ENCODE results near the gene MAML2.

The MAML2 gene

GRCh38 chr11:95993438-95994298 is 349.3 kb downstream of the MAML2 start:
- no peak for DNase-seq (ENCODE audit: low read depth in 1 of 2, low spot score in 1 of 2)

GRCh38 chr11:95991545-95991944 is 351.4 kb downstream of the MAML2 start:
- no peak for DNase-seq (ENCODE audit: low read depth in 1 of 2, low spot score in 1 of 2)

DNA sequence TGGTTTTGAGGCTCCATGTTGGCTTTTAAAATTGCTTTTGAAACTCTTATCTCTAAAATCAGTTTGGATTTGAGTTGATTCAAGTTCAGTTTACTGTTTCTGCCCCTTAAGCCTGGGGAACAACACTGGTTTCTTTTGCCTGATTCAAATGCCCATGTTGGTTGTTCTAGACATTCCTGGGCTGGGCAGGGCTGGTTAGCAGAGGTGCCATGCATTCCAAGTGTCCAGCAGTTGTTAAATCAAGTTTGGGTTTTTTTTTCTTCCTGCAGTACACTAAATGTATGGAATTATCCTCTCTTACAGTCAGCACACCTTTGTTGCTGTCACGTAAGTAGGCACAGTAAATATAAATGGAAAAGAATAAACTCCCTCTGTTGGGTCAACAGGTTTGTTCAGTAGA is 351.9 kb downstream of the MAML2 start:
- DNase-seq (ENCODE audit: low read depth in 1 of 2, low spot score in 1 of 2): no peak

DNA sequence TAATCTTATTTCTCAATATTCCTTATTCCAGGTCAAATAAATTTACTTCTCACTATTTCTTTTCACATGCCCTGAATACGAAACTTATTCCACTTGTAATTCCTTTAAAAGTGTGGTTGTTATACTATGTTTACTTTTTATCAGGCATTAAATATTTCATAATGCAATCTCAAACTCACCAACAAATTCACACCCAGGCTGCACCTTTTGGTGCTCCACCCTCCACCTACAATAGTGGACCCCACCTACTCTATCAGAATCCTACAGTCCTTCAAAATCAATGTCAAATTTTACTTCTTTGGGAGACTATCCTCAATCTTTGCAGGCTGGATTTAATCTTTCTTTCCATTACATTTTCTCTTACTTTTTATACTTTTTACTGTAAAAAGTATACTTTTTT is 353.2 kb downstream of the MAML2 start:
- DNase-seq (ENCODE audit: low read depth in 1 of 2, low spot score in 1 of 2): no peak

DNA sequence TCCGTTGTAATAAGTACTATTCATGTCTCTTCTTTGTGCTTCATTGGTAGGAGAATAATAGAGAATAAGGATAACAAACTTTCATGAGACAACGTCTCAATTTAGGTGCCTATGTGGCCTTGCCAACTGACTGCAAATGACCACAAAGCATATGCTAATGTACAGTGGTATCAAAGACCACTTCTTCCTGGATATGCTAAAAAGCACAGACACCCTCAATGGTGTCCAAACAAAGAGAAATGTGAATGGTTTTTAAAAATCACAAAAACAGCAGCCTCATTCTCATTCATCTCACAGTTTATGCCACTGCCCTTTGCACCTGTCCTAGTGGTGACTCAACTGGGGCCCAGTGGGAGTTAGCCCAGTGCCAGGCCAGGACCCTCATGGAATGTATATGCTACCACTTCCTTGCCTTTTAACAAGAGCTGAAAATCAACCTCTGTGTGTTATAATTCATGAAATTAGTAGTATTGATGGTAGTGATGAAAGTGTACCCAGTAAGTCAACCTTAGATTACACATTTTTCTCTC is 353.9 kb downstream of the MAML2 start:
- DNase-seq (ENCODE audit: low read depth in 1 of 2, low spot score in 1 of 2): no peak

DNA sequence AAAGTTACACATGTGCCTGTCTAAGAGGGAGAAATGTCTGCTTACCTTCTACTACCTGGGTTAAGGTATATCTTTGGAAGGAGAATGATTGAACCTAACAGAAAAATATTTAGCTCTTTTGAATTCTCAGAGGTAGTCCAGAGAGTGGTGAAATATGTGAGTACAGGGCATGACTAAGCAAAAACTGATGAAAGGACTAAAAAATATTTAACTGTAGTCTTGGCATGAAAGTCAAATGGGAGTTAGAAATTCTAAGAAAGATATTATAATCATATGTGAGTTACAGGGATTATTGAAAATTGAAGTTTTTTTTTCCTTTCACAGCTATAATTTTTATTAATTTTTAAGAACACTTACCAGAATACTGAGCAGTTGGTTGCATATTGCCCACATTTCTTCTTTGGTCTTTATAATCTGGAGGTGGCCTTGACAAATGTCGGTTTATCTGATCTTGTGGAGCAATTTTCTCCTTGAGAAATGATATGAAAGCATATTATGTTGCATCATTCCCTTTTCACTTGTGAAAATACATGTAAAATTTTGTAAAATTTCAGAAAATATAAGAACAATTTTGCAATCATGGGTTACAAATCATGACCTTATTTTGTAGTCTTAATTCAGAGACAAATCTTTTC is 357.7 kb downstream of the MAML2 start:
- no peak for DNase-seq (ENCODE audit: low read depth in 1 of 2, low spot score in 1 of 2)

- DNase-seq (ENCODE audit: low read depth in 1 of 2, low spot score in 1 of 2): no peak
Observed at GRCh38 chr11:95984072-95984471, 358.9 kb downstream of the MAML2 start.

- no peak for DNase-seq (ENCODE audit: low read depth in 1 of 2, low spot score in 1 of 2)
Observed at GRCh38 chr11:95977534-95978174, 365.3 kb downstream of the MAML2 start.

- no peak for DNase-seq (ENCODE audit: low read depth in 1 of 2, low spot score in 1 of 2)
Observed at GRCh38 chr11:95976550-95976949, 366.4 kb downstream of the MAML2 start.

DNA sequence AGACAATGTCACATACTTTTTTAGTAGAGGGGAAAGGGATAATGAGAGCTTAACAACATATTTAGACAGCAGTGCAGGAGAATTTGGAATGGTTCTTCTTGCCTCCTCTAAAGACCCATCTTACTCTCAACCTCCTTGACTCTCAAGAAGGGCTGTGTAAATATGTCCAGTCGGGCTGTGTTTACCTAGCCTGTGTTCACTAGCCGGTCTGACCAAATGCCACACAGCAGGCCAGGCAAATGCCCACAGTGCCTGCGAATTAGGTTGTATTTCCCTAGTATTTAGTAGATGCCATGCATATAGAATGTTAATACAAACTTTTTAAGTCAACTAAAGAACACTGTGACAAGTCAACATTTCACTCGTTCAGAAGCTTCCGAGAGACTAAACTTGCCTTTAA is 367.7 kb downstream of the MAML2 start:
- no peak for DNase-seq (ENCODE audit: low read depth in 1 of 2, low spot score in 1 of 2)

GRCh38 chr11:95972060-95972459 is 370.9 kb downstream of the MAML2 start:
- no peak for DNase-seq (ENCODE audit: low read depth in 1 of 2, low spot score in 1 of 2)

GRCh38 chr11:95968585-95968984 is 374.4 kb downstream of the MAML2 start:
- no peak for DNase-seq (ENCODE audit: low read depth in 1 of 2, low spot score in 1 of 2)

GRCh38 chr11:95964281-95964680 is 378.7 kb downstream of the MAML2 start:
- DNase-seq (ENCODE audit: low read depth in 1 of 2, low spot score in 1 of 2): no peak

DNA sequence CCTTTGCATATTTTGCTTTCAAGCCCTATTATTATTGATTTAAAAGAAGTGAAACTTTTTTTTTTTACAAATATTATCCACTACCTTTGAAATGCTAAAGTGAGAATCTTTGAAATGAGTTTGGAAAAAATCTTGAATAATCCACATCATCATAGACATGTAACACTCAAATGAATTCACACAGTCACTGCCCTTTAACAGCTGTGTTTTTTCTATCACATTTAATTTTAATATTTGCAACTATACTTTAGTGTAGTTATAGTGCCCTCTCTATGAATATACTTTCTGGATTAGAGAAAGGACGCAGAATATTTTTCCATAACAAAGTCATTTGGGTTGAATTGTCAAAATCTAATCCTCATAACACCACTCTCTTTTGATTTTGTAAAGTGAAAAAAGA is 381.2 kb downstream of the MAML2 start:
- DNase-seq (ENCODE audit: low read depth in 1 of 2, low spot score in 1 of 2): no peak

- DNase-seq (ENCODE audit: low read depth in 1 of 2, low spot score in 1 of 2): no peak
Observed at GRCh38 chr11:95950905-95951304, 392.1 kb downstream of the MAML2 start.

DNA sequence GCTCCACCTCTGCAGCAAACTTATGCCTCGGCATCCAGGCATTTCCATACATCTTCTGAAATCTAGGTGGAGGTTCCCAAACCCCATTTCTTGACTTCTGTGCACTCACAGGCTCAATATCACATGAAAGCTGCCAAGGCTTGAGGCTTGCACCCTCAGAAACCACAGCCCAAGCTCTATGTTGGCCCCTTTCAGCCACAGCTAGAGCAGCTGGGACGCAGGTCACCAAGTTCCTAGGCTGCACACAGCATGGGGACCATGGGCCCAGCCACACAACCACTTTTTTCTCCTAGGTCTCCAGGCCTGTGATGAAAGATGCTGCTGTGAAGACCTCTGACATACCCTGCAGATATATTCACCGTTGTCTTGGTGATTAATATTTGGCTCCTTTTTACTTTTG is 394.4 kb downstream of the MAML2 start:
- no peak for DNase-seq (ENCODE audit: low read depth in 1 of 2, low spot score in 1 of 2)

- DNase-seq (ENCODE audit: low read depth in 1 of 2, low spot score in 1 of 2): no peak
Observed at GRCh38 chr11:95944623-95945022, 398.4 kb downstream of the MAML2 start.

DNA sequence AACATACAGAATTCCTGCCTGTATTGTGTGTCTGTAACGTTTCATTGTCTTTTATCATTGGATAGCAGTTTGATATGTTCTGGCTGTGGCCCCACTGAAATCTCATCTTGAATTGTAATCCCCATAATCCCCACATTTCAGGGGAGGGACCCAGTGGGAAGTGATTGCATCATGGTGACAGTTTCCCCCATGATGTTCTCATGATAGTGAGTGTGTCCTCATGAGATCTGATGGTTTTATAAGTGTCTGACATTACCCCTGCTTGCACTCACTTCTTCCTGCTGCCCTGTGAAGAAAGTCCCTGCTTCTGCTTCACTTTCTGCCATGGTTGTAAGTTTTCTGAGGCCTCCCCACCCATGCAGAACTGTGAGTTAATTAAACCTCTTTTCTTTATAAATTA is 399.4 kb downstream of the MAML2 start:
- no peak for DNase-seq (ENCODE audit: low read depth in 1 of 2, low spot score in 1 of 2)

GRCh38 chr11:95939091-95939490 is 403.9 kb downstream of the MAML2 start:
- no peak for DNase-seq (ENCODE audit: low read depth in 1 of 2, low spot score in 1 of 2)

GRCh38 chr11:95937358-95937757 is 405.6 kb downstream of the MAML2 start:
- no peak for DNase-seq (ENCODE audit: low read depth in 1 of 2, low spot score in 1 of 2)

- DNase-seq (ENCODE audit: low read depth in 1 of 2, low spot score in 1 of 2): no peak
Observed at GRCh38 chr11:95933594-95933993, 409.4 kb downstream of the MAML2 start.

GRCh38 chr11:95931916-95932315 is 411.1 kb downstream of the MAML2 start:
- no peak for DNase-seq (ENCODE audit: low read depth in 1 of 2, low spot score in 1 of 2)

Data from activated T-helper 1 cell treated with anti-CD3 and anti-CD28 coated beads, Interleukin-2, amount 50 U/mL, for 16 hours (primary cell).